AG04450 (cell line): ENCODE measurements around the gene UBAC1. TPM values are rescaled to one million over a fixed set of nuclear protein-coding genes. Genes with fewer than 3 reads are reported as not detected.

Experiments
- CTCF ChIA-PET: fragments of 300-600, 350-600 bp; formaldehyde crosslinking; extraction: SDS; loops from one replicate; lab custom pipeline; 2022; ENCODE audit warnings: antibody characterized with exemption, inconsistent platforms; lab: Charles Lee
- POLR2A ChIA-PET: fragments of 350-600 bp; formaldehyde crosslinking; extraction: SDS; loops from one replicate; lab custom pipeline; 2021; ENCODE audit warnings: antibody characterized with exemption, inconsistent platforms; lab: Yijun Ruan, JAX
- DNase-seq: peaks from one replicate; pipeline ENCODE4 v3.0.0-alpha.2; 2011; ENCODE audit warnings: low read depth, low spot score
- H3K27ac ChIP-seq: one replicate; pipeline ENCODE4 v1.5.1; 2012; ENCODE audit warnings: low read depth, low read length, control low read depth
- H3K27me3 ChIP-seq: one replicate; pipeline ENCODE4 v1.6.0; 2012; ENCODE audit warnings: low read length; ENCODE audit not compliant: control insufficient read depth, insufficient read depth
- H3K4me3 ChIP-seq: 2 replicates; pipeline ENCODE4 v1.5.1; 2011; ENCODE audit warnings: mild to moderate bottlenecking, low read depth, low read length, control low read depth
- H3K9me3 ChIP-seq: 2 replicates; pipeline ENCODE4 v1.5.1; 2012; ENCODE audit warnings: low read length; ENCODE audit not compliant: control insufficient read depth, insufficient read depth
- CTCF ChIP-seq: IDR thresholded peaks from 2 replicates; pipeline ENCODE4 v1.5.1; 2011; ENCODE audit warnings: low read depth, low read length, control low read depth, inconsistent platforms
- polyA plus RNA-seq: library from polyadenylated mRNA; depleted of rRNA; stranded (reverse); fragments of >200 nt; gene quantifications from 2 replicates; pipeline ENCODE4 v1.2.3, GENCODE V29; 2011

The UBAC1 gene
- polyA plus RNA-seq, 1 experiment: 35.8 TPM

GRCh38 chr9:135907006-135907430 lies 54.2 kb downstream of the UBAC1 start:
- POLR2A ChIA-PET: interaction anchor here (0.5 to 1.0 kb wide), 5 partner anchors 12 to 46 kb away, joined by 3 to 6 read pairs (median 3); no protein-coding TSS in a partner anchor
- peak overlapping the region; percentile 59 for H3K4me3 ChIP-seq
- DNase-seq: no peak
- peaks cover 19% of the 10 kb centered on the region for H3K9me3 ChIP-seq
- CTCF ChIA-PET: interaction anchor here (0.7 kb wide), 1 partner anchor 40 kb away, joined by 4 read pairs; no protein-coding TSS in a partner anchor
- no peak for TF ChIP-seq CTCF
- H3K27me3 ChIP-seq: no peaks in the 10 kb centered on the region
- H3K27ac ChIP-seq: no peak overlapping the region

GRCh38 chr9:135906291-135907005 lies 54.7 kb downstream of the UBAC1 start:
- no peak for DNase-seq
- H3K27me3 ChIP-seq: no peaks in the 10 kb centered on the region
- H3K27ac ChIP-seq: peak overlapping the region; percentile 55
- POLR2A ChIA-PET: no interaction called here
- H3K9me3 ChIP-seq: peaks cover 19% of the 10 kb centered on the region
- H3K4me3 ChIP-seq: peak overlapping the region; percentile 59
- CTCF ChIA-PET: interaction anchor here (0.6 kb wide), 1 partner anchor 78 kb away, joined by 3 read pairs; no protein-coding TSS in a partner anchor
- no peak for TF ChIP-seq CTCF

GRCh38 chr9:135905380-135906258 lies 55.6 kb downstream of the UBAC1 start:
- POLR2A ChIA-PET: no interaction called here
- CTCF ChIA-PET: interaction anchor here (0.6 kb wide), 1 partner anchor 77 kb away, joined by 3 read pairs; no protein-coding TSS in a partner anchor
- peak overlapping the region; percentile 55 for H3K27ac ChIP-seq
- H3K4me3 ChIP-seq: peak overlapping the region; percentile 59
- no peak for TF ChIP-seq CTCF
- no peaks in the 10 kb centered on the region for H3K27me3 ChIP-seq
- DNase-seq: no peak
- peaks cover 14% of the 10 kb centered on the region for H3K9me3 ChIP-seq

- Histone ChIP-seq H3K4me3 (no peak overlapping the region), H3K9me3 (peaks cover 17% of the 10 kb centered on the region), H3K27ac (no peak overlapping the region), H3K27me3 (no peaks in the 10 kb centered on the region)
- POLR2A ChIA-PET: no interaction called here
- CTCF ChIA-PET: no interaction called here
- no peak for TF ChIP-seq CTCF
- DNase-seq: no peak
Measured at GRCh38 chr9:135903786-135904520, 57.2 kb downstream of the UBAC1 start.
